Pons (tissue), 1 donor: ENCODE results near the gene IL18BP.

Experiments used
- DNase-seq: peaks from one replicate; pipeline ENCODE4 v3.0.0-alpha.2; 2016; ENCODE audit warnings: low spot score

Gene IL18BP

DNA sequence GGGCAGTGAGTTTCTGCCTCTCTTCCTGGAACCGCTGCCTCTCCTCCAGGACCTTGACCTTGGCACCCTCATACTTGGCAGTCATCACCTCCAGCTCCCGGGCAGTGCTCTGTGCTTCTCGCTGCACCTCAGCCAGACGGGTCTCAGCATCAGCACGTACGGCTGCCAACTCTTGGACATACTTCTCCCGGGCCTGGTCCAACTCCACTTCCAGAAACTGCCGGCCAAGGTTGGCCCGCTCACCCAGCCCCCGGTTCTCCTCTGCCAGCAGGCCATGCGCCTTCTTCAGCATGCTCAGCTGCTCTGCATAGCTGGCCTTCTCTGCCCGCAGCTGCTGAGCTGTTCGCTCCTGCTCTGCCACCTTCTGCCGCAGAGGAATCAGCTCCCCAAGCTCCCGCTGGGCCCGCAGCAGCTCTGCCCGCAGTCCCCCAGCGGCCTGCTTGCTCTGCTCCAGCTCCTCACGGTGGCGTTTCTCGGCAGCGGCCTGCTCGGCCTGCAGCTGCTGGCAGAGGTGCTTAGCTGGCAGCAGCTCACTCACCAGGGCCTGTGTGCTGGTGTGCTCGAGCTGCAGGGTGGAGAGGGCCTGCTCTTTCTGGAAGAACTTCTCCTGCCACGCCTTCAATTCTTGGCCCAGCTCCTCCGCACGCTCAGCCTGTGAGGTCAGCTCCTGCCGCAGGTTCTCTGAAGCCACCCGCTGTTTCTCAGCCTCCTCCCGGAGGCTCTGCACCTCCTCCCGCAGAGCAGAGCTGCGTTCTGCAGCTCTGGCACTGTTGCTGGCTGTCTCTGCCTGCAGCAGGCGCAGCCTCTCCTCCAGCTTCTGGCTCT is 14.4 kb downstream of the IL18BP start:
- DNase-seq: no peak

DNA sequence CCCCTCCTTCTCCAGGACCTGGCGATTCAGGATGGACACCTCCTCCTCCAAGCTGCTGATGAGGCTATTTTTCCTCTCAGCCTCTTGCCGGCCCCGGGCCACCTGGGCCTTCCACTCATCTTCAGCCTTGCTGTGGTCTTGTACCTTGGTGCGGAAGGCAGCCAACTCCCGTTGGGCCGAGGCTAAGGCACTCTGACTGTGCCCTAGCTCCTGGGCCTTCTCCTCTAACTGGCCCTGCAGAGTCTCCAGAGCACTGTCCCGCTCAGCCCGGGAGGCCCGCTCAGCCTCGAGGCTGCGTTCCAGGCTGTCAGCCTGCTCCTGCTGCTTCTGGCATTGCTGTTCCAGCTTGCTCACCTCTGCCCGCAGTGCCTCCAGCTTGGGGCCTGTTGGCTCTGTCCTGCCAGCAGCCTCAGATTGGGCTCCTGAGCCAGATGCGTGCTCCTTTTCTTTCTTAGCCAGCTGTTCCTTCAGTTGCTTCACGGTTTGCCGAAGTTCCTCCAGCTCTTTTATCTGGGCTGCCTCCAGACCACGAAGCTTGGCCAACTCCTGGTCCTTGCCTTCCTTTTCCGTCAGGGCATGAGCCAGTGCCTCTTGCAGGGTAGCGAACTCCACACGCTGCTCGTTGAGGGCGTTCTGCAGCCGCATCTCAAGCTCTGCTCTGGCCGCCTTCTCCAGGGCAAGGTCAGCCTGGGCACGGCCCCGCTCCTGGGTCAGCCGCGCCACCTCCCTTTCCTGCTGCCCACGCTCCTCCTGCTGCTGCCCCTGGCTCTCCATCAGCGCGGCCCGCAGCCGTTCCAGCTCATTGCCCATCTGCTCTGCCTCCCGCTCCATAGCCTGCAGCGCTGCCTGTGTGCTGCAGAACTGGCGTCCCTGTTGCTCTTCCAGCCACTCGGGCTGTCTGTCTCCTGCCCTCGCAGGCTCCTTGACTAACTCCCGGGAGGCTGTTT is 15.3 kb downstream of the IL18BP start:
- no peak for DNase-seq

DNA sequence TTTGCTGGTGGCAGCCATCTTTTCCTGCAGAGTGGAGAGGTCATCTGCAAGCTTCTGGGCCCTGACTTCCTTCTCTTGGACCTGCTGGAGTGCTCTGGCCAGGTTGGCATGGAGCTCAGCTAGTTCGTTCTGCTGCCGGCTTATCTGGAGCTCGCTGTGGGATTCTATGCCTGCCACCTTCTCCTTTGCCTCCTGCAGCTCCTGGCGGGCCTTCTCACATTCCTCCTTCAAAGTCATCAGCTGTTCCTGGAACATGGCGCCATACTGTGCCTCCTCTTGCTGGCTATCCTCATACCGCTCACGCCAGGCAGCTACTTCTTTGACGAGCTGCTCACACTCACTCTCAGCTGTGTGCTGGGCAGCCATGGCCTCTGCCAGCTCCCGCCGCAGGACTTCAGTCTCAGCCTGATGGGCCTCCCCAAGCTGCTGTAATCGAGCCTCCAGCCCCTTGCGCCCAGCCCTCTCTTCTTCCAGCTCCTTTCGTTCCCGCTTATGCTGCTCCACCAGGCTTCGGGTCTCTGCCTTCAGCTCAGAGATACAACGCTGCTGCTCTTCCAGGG is 16.1 kb downstream of the IL18BP start:
- no peak for DNase-seq

DNA sequence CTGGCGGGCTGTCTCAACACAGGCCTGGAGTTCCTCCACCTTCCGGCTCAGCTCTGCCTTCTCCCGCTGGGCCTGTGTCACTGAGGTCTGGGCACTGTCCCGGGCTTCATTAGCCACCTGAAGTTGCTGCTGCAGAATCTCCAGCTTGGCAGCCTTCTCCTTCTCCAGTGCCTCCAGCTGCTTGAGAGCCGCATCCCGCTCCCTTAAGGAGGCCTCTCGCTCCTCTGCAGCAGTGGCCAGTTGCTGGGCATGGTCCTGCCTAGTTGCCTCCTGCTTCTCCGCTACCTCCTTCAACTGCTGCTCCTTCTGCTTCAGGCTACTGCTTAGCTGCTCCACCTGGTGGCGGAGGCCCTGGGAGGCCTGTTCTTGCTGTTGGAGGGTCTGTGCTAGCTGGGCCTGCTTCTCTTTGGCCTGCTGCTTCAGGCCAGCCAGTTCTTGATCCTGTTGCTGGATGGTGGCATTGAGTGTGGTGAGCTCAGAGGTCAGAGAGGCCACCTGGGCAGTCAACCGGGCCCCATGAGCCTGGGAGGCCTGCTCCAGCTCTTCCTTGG is 16.9 kb downstream of the IL18BP start:
- DNase-seq: no peak

DNA sequence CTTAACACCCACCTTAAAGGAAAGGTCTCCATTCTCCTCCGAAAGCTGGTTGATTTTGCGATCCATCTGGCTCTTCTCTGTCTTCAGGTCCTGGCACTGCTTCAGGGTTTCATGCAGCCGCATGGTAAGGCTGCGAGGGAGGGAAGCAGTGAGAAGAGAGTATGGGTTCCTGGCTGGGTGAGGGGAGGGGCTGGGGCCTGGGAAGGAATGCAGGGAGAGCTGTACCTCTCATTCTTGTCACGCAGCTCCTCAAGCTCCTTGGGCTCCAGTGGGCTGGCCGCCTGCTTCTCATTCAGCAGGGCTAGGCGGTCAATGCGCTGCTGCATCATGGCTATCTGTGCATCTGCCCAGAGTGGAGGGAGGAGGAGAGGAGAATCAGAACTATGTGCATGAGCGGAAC is 19.5 kb downstream of the IL18BP start:
- DNase-seq: no peak

DNA sequence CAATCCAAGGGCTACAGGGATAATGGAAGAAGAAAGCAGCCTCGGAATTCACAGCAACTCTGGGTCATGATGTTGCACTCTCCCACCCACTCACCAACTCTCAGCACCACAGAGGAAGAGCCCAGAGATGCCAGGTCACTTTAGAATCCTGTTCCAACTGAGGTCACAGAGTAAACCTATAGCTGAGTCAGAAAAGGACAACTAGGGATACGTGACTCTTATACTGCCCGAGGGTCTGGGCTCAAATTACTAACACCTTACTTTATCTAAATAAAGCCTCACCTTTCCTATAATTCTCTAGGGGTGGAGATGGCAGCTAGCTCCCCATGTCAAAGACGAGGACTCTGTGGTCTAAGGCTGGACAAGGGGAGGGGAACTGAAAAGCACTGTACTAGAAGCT is 24.6 kb downstream of the IL18BP start:
- no peak for DNase-seq

DNA sequence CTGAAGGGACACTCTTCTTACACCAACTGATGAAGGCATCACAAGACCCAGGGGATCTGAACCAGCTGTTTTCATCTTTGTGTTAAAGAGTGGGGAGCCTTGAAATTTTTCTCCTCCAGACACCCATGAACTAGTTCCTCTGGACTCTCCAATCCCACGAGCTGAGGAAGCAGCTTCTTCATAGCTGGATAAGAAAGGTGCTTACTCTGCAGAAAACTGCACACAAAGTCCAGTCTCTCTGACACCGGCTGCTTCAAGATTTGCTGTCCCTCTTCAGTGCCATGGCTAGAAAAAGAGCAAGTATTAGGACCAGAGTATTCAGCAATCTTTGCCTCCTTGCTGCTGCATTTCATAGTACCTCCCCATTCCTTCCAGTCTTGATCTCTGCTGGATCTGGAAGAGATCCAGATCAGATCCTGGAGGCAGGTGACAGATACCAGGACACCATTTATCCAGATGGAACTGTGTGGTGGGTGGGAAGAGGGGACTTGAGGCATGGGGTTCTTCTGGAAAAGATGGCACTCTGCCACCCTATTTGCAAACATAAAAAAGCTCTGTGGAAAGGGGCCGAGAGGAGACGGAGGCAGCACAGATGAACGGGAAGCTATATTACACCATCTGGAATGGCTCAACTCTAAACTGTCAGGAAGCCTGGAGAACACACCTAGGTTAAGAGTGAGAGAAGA is 25.5 kb downstream of the IL18BP start:
- no peak for DNase-seq

DNA sequence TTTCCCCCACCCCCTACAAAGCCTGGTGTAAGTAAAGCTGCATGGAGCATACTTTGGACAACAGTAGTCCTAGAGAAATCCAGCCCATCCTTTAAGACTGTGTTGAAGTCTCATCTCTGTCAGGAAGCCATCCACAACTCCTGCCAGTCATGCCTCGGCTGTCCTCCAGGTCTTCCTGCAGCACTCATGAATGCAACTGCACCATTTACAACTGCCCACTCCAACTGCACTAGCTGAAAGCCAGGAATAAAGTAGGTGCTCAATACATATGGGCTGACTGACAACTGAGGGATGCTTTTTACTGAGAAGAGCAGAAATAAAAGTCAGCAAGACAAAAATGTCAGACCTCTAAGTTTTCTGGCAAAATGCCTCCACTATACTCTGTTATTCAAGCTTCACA is 27.4 kb downstream of the IL18BP start:
- no peak for DNase-seq

DNA sequence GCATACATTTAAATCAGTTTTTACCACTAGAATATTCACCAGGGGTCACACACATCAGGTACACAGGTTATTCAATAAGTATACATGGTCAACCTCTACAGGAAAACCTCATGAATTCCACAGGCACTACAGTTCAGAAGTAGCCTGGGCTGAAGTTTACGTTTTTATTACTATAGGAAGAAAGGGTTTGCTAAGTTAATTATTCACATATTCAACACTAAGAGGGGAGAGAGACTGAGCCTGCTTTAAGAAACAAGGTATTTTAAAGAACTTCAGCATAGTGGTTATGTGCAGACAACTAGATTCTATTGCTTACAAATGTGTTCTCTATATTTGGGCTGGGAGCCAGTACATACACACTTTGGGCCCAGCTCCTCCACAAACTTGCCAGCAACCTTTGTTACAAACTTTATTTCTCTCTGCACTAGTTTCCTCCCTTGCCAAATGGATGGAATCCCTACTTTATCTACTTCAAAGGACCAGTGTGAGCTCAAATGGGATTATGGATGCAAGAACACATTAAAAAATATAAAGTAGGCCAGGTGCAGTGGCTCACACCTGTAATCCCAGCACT is 31.9 kb downstream of the IL18BP start:
- no peak for DNase-seq

DNA sequence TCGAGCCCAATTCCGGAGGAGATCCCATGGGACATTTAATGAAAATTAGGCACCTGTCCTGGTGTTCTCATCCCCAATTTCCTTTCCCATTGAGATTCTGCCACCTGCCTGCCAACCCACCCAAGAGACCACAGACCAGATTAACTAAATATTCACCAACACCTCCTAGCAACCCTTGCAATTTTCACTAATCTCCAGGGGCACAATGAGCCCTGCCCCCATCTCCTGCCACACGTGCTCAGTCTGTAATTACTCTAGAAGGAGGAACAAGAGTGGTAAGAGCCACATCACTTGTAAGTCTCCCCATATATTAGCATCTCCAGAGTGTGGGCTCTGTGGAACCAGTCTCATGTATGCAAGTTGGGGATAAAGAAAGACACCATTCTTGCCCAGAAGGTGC is 38.0 kb downstream of the IL18BP start:
- DNase-seq: no peak

DNA sequence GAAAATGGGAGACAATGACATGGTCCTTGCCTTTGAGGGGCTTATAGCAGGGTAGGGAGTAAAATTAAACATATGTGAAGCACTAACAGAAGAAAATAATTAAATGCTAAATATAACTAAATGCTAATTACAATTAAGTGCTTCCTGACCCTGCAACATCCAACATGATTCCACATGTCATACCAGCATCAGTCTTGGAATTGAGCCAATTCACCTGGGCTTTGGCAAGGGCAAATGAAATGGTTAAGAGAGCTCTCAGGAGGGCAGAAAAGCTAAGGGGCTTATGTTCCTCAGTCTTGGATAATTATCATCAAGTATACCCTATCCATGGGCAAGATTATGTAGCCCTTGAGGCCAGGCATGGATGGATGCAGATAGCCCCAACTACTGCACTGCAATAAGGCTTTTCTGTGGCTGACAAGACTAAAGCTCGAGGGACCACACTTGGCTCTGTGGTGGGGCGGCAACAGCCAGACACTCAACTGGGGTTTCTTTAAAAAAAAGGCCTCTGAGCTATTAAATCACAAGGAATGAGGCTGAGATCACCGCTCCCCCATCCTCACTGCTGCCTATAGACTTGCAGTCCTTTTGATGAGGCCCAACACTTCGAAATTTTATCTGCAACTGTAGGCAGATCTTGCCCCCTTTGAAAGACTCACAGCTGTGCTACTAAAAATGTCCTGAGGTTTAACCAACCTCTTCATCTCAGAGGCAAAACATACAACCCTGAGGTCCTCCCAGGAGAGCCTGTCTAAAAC is 39.0 kb downstream of the IL18BP start:
- no peak for DNase-seq

DNA sequence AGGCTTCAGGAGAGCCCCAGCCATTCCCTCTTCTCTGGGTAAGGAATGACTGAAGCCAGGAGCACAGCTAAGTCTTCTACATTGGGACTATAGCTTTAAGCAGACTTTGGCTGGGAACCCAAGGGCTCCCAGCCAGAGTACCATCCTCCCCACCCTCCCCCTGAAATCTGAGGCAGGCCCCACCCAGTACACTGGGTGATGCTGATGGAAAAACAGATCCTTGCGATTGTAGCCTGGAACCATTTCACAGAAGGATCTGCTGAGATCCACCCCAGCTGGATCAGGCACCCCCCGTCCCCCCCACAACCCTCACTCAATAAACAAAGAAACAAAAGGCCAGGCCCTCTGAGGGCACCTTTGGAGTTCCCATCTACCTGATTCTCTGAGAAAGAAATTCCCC is 39.8 kb downstream of the IL18BP start:
- peak; percentile 81 for DNase-seq

DNA sequence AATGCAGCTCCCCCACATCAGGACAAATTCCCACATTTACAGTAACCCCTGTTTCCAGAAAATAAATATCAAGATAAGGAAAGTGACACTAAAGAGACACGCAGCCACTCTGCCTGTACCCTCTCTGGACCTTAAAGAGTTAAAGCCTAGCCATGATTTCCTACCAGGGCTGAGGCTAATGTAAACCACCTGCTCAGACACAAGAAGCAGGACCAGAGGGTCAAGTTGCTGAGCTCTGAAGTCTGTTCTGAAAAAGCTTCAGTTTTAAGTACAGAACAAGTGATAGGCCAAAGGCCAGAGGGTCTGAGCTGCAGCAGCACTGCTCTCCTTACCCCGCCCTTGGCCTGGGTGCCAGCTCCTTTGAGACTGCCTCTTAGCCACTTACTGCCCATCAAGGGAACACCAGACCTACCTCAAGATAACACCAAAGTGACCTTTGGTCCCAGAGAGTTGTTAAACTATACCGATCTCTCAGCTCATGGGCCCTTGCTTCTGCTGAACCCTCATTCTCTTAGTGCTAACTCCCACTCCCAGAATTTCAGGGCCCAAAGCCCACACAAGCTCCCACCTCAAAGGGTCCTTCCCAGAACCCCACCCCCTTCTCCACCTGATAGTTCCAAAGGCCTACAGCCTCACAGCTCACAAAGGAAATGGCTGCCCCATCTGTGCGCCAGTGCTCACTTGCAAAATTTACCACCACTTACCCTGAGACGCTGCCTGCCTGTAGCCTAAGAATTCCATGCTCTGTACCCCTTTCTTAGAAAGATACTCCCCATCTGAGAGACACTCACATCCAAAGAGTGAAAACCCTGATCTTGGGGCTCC is 40.5 kb downstream of the IL18BP start:
- DNase-seq: peak; percentile 40

DNA sequence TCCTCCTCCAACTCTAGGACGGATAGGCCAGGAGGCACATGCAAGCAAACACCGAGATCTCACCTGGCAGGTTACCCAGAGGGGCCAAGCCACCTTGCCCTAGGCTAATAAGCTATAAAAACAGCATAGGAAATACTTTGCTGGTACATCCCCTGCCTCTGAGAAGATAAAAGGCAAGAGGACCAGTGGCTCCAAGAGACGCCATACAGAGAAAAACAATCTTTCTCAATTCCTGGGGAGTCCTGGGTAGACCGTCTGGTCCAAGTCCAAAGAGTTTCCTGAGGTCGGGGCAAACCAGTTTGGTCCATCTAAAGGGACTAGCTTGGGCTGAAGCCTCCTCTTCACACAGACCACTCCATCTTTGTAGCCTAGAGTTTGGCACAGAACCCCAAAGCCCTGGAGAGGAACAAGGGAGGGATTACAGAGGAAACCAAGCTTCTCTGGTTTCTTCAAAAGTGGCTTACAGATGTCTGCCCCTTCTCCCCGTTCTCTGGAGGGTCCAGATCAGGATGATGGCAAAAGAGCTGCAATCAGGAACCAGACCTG is 41.2 kb downstream of the IL18BP start:
- DNase-seq: peak; percentile 54

DNA sequence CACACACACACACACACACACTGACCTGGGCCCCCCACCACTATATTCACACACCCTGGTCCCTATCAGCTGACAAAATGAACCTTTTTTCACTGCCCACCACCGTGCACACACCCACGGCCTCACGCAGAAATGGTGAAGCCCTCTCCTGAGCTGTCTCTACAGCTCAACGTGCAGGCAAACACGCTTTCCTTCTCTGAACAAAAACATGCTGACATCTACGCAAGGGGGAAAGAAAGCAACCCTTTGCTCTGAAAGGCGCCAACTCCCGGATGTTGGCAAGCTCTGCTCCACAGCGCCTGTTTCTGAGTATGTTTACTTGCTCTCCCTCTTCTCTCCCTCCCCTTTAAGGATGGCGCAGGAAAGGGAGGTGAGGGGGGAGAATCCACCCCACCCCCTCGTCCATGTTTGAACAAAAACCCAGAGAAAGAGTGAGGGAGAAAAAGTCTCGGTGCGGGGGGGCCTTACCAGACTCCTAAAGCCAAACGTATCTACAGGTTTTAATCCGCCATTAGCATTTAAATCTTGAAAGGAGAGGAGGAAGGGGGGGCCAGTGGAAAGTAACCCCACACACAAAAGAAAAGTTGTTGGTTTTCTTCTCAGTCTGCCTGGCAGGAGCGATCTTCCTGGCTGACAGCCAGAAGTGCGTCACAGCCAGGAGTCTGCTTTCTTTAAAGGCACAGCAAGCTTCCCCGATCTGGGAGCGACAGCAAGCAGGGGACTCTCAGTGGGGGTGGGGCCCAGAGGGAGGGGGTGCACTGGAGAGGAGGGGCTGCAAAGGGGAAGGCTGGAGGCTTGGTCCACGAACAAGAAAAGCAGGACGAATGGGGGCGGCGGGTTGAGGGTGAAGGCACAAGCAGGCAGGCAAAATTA is 42.0 kb downstream of the IL18BP start:
- DNase-seq: peak; percentile 97

DNA sequence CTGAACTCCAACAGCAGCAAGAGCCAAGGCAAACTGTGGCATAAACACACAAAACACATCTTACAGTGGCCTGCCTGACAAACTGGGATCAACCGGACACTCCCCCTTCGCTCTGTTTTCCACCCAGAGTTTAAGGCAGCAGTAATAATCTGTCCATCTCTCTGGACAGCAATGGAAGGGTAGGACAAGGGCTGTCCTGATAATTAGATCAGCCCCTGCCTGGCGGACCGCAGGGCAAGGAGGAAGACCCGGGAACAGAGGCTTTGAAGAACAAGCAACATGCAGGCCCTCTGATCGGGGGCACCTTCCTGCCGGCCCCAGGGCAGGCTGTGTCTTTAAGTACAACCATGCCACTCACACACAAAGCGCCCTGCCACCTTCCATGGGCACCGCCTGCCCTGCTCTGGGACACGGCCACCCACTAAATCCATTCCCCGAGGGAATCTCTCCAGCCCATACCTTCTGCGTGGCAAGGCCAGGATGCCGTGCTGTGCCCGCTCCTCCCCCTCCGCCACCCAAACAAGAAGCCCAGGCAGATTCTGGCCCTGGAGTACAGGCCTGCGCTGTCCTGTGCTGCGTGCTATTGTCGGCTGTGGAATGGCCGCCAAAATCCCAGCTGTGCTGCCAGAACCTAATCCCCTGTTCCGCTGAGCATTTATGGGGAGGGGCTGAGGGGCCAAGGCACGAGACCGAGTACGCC is 42.8 kb downstream of the IL18BP start:
- peak; percentile 79 for DNase-seq

DNA sequence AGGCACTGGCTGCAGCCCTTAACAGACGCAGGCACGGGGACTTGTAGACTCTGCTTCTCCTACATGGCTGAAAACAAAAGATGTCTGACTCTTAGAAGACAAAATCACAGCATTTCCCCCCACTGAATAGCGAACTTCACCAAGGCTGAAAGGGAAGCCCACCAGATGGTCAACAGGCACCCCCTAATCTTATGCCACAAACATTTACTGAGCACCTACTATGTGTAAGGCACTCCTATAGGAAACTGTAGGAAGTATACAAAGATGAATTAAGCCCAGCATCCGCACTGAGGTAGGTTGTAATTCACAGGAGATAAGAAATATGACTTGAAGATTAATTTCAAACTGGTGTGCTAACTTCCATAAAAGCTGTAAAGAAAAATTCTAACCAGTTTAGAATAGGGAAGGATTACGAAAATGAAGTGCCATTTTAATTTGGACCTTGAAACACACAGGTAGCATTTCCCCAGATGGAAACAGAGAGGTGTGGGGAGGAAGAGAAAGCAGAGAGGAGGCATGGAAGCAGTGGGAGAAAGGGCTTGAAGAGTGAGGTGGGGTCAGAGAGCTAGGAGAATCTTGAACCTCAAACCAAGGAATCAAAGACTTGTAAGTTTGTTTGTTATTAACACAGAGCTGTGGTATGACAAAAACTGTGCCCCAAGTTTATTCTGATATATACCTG is 43.5 kb downstream of the IL18BP start:
- no peak for DNase-seq
